MM.1S (cell line): ENCODE results near the gene RINL.

Experiments
- DNase-seq: peaks from one replicate; pipeline ENCODE4 v3.0.0-alpha.2; 2015
- H2AFZ ChIP-seq: fragments of 300-600 bp; sonication (generic); 2 replicates; pipeline ENCODE4 v1.6.0; 2016; ENCODE audit warnings: antibody characterized with exemption, low read length
- H3F3A ChIP-seq: fragments of 300-600 bp; sonication (generic); 2 replicates; pipeline ENCODE4 v1.6.1; 2016; ENCODE audit warnings: mild to moderate bottlenecking, antibody characterized with exemption, low read length, moderate library complexity, mixed read lengths; ENCODE audit not compliant: insufficient read depth
- H3K27ac ChIP-seq: fragments of 300-600 bp; sonication (generic); 2 replicates; pipeline ENCODE4 v1.5.1; 2016; ENCODE audit warnings: mild to moderate bottlenecking, low read length
- H3K27me3 ChIP-seq: fragments of 300-600 bp; sonication (generic); replicated peaks from 2 replicates; pipeline ENCODE4 v1.6.0; 2016; ENCODE audit warnings: low read length; ENCODE audit not compliant: insufficient read depth
- H3K36me3 ChIP-seq: fragments of 300-600 bp; sonication (generic); replicated peaks from 2 replicates; pipeline ENCODE4 v1.6.1; 2016; ENCODE audit warnings: mild to moderate bottlenecking, low read length, mixed read lengths; ENCODE audit not compliant: insufficient read depth
- H3K4me1 ChIP-seq: fragments of 300-600 bp; sonication (generic); 2 replicates; pipeline ENCODE4 v1.6.1; 2016; ENCODE audit warnings: low read length, mixed read lengths
- H3K4me2 ChIP-seq: fragments of 300-600 bp; sonication (generic); 2 replicates; pipeline ENCODE4 v1.6.0; 2016; ENCODE audit warnings: low read depth, low read length
- H3K4me3 ChIP-seq: fragments of 300-600 bp; sonication (generic); 2 replicates; pipeline ENCODE4 v1.5.1; 2016; ENCODE audit warnings: low read length, mixed read lengths
- H3K79me2 ChIP-seq: fragments of 300-600 bp; sonication (generic); 2 replicates; pipeline ENCODE4 v1.6.1; 2016; ENCODE audit warnings: mixed run types, low read length, mixed read lengths
- H3K9ac ChIP-seq: fragments of 300-600 bp; sonication (generic); 2 replicates; pipeline ENCODE4 v1.6.1; 2016; ENCODE audit warnings: low read length, mixed read lengths
- H3K9me2 ChIP-seq: fragments of 300-600 bp; sonication (generic); replicated peaks from 2 replicates; pipeline ENCODE4 v1.6.1; 2016; ENCODE audit warnings: mild to moderate bottlenecking, low read length, mixed read lengths; ENCODE audit not compliant: insufficient read depth
- H3K9me3 ChIP-seq: fragments of 300-600 bp; sonication (generic); replicated peaks from 2 replicates; pipeline ENCODE4 v1.6.1; 2016; ENCODE audit warnings: mild to moderate bottlenecking, low read length, mixed read lengths; ENCODE audit not compliant: insufficient read depth
- H4K20me1 ChIP-seq: fragments of 300-600 bp; sonication (generic); 2 replicates; pipeline ENCODE4 v1.6.1; 2016; ENCODE audit warnings: mild to moderate bottlenecking, low read length, moderate library complexity, mixed read lengths; ENCODE audit not compliant: insufficient read depth
- CTCF ChIP-seq: fragments of 300-600 bp; sonication (generic); IDR thresholded peaks from 2 replicates; pipeline ENCODE4 v1.5.1; 2016; ENCODE audit warnings: antibody characterized with exemption, low read length, mixed read lengths
- EZH2 ChIP-seq: fragments of 300-600 bp; sonication (generic); optimal IDR thresholded peaks from 2 replicates; pipeline ENCODE3; 2017; ENCODE audit warnings: low read depth, mild to moderate bottlenecking, antibody characterized with exemption, low read length, mixed read lengths
- EZH2phosphoT487 ChIP-seq: fragments of 300-600 bp; sonication (generic); IDR thresholded peaks from 2 replicates; pipeline ENCODE4 v1.6.1; 2018; ENCODE audit warnings: antibody characterized with exemption, low read length

Gene RINL

GRCh38 chr19:38868551-38868950, 9.5 kb downstream of the RINL start:
- Histone ChIP-seq H3K79me2 (no peaks in the 10 kb centered on the region), H2AFZ (no peak overlapping the region), H3K9me2 (no peaks in the 10 kb centered on the region), H3K27me3 (no peaks in the 10 kb centered on the region), H3K4me1 (no peaks in the 10 kb centered on the region), H4K20me1 (no peaks in the 10 kb centered on the region), H3K9me3 (no peaks in the 10 kb centered on the region), H3K4me3 (no peak overlapping the region), H3K27ac (no peak overlapping the region), H3K4me2 (no peak overlapping the region), H3K36me3 (no peaks in the 10 kb centered on the region), H3F3A (no peaks in the 10 kb centered on the region), H3K9ac (no peak overlapping the region)
- TF ChIP-seq EZH2, result no peak
- no peak for TF ChIP-seq EZH2phosphoT487
- TF ChIP-seq CTCF, result no peak
- no peak for DNase-seq

GRCh38 chr19:38867171-38867780, 10.8 kb downstream of the RINL start:
- Histone ChIP-seq H3K79me2 (no peaks in the 10 kb centered on the region), H3K36me3 (no peaks in the 10 kb centered on the region), H4K20me1 (no peaks in the 10 kb centered on the region), H3K9me3 (no peaks in the 10 kb centered on the region), H3K4me3 (no peak overlapping the region), H2AFZ (no peak overlapping the region), H3K4me1 (no peaks in the 10 kb centered on the region), H3K9me2 (no peaks in the 10 kb centered on the region), H3F3A (no peaks in the 10 kb centered on the region), H3K4me2 (no peak overlapping the region), H3K9ac (no peak overlapping the region), H3K27me3 (no peaks in the 10 kb centered on the region), H3K27ac (no peak overlapping the region)
- TF ChIP-seq EZH2 (no peak), CTCF (no peak), EZH2phosphoT487 (no peak)
- DNase-seq, result no peak

GRCh38 chr19:38862321-38863059, 15.6 kb downstream of the RINL start:
- no peaks in the 10 kb centered on the region for H3K9me2 ChIP-seq
- no peak for DNase-seq
- TF ChIP-seq EZH2phosphoT487 (no peak), CTCF (no peak), EZH2 (no peak)
- no peaks in the 10 kb centered on the region for H3K36me3 ChIP-seq
- H3F3A ChIP-seq, result peaks cover 3% of the 10 kb centered on the region; the same call in 1 of the 2 replicates
- H4K20me1 ChIP-seq, result no peaks in the 10 kb centered on the region
- H2AFZ ChIP-seq, result no peak overlapping the region
- H3K9me3 ChIP-seq, result no peaks in the 10 kb centered on the region
- H3K4me1 ChIP-seq, result peaks cover 5% of the 10 kb centered on the region
- H3K27ac ChIP-seq, result no peak overlapping the region
- H3K9ac ChIP-seq, result no peak overlapping the region
- no peak overlapping the region for H3K4me2 ChIP-seq
- H3K79me2 ChIP-seq, result no peaks in the 10 kb centered on the region
- no peak overlapping the region for H3K4me3 ChIP-seq
- no peaks in the 10 kb centered on the region for H3K27me3 ChIP-seq
